ENCODE data around the gene HCN2.
"Not testable (repeated sequence)": the region's sequence is repeated elsewhere in the genome, so short reads cannot be mapped to it uniquely, and the experiment has no call there.

Gene HCN2

DNA sequence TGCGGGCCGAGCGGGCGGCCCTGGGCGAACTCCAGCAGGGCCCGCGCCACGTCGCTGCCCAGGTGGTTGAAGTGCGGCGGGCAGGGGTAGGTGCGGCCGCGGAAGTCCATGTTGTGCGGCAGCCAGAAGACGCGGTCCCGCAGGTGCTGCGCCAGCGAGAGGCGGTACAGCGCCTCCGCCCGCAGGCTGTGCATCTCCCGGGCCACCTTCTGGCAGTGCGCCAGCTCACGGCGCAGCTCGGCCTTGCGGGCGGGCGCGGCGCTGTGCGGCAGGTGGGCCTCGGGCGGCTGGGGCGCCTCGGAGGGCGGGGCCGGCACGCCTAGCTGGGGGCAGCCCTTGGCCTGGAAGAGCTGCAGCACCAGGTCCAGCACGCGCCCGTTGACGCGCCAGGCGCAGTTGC, 31.5 kb downstream of the HCN2 start:
- not testable (repeated sequence) for DNase-seq

DNA sequence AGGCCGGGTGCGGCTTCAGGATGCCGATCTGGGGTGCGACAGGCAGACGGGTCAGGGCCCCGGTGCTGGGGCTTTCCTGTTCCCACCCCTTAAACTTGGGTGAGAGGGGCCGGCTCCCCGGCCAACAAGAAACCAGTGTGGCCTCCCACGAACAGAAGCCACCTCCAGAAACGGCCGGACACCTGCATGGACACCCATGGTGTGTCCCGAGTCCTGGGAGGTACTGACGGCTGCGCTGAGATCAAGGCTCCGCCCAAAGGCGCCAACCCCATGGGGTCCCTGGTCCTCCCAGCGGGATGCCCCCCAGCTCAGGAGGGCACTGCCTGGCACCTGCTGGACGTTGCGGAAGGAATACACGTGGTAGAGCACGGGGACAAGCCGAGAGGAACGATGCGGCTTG, 32.1 kb downstream of the HCN2 start:
- no peak for DNase-seq

DNA sequence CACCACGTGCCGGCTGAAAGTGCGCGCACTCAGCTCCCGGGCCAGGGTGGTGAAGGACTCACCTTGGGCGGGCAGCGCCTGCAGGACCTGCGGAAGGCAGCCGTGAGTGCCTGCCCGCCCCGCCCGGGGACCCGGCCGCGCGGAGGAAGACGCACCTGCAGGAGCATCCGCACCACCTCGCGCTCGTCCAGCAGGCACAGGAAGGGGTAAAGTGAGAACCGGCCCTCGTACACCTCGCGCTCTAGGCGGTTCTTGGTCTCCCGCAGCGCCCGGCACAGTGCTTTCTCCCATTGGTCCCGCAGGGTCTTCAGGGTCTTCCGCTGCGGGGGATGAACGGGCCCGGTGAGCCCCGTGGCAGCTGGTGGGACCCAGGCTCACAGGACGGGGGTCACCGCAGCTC, 33.0 kb downstream of the HCN2 start:
- no peak for DNase-seq

DNA sequence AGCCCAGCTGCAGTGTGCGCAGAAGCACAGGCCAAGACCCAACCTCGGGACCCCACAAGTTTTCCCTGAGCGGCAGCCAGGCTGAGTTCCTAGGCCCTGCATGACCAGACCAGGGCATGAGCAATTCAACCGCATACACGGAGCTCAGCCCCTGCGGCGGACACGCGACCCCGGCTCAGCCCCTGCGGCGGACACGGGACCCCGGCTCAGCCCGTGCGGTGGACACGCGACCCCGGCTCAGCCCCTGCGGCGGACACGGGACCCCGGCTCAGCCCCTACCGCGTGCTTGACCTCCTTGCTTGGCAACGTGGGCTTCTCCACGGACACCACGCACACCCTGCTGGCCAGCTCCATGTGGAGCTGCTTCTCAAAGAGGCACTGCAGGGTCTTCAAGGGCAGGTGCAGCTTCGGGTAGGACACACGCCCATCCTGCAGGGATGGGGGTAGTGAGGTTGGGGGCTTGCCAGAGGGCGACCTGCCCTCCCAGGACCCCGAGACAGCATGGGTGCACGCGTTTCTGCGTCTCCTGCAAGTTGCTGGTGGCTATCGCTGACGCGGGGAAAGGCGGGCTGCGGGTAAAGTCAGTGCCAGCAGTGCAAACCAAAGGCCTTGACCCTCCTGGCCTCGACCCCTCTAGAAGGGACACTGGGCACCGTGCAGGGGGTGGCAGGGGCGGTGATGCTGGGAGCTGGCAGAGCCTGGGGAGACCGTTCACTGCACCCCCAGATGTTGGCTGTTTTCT, 33.7 kb downstream of the HCN2 start:
- no peak for DNase-seq

DNA sequence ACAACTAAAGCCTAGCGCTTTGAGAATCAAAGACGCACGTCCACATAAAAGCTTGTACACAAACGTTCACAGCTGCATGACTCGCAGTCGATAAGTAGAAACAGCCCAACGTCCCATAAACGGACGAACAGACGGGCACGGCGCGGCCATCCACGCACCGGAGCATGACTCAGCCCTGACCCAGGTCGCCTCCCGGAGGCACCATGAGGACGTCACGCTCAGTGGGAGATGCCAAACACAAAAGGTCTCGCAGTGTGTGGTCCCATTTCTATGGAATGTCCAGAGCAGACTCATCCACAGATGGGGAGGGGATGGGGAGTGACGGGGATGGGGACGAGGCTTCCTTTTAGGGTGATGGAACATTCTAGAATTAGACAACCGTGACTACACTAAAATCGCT, 34.3 kb downstream of the HCN2 start:
- no peak for DNase-seq

DNA sequence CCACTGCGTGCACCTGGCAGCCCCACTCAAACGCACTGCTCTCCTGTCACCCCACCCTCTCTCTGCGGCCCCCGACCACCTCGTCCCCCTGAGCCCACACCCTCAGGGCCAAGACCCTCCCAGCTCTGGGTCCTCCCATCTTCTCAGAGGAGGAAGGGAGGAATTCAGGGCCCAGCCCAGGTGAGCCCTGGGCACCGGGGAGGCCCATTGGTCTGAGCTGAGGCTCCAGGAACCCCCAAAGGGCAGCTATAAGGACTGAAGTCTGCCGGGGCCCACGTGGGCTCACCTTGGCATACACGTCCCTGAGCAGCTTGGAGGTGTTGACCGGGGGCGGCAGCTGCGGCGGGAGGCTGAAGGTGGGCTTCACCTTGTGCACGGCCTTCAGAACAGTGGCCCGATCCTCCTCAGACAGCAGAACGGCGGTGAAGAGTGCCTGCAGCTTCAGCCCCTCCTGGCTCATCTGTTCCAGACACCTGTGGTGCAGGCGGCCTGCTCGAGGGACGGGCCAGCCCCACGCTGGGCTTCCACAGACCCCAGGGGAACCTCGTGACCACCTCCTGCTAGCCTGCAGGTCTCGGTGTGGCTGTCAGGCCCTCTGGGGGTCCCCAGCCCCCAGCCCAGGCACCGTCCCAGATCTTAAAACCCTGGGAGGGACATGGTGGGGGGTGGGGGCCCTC, 34.9 kb downstream of the HCN2 start:
- DNase-seq, result no peak

DNA sequence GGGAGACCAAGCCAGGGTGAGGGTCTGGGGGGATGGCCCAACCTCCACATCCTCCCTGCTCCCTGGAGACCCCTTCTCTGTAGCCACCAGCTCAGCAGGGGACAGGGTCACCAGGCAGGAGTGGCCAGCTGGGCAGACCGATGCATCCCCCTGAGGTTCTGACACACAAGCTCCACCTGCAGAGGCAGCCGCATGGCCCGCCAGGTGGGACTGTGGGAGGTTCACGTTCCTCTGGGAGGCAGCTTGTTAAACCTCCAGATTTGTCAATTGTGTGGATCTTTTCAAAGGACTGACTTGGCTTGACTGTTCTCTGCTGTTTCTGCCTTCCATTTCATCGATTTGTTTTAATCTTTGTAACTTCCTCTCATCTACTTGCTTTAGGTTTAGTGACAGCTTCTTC, 35.6 kb downstream of the HCN2 start:
- no peak for DNase-seq

DNA sequence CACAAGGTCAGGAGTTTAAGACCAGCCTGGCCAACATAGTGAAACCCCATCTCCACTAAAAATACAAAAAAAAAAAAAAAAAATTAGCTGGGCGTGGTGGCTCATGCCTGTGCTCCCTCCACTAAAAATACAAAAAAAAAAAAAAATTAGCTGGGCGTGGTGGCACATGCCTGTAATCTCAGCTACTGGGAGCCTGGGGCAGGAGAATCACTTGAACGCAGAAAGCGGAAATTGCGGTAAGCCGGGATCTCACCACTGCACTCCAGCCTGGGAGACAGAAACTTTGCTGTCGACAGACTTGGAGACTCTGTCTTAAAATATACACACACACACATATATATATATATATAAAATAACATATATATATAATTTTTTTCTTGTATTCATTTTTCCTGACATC, 36.9 kb downstream of the HCN2 start:
- not testable (repeated sequence) for DNase-seq

DNA sequence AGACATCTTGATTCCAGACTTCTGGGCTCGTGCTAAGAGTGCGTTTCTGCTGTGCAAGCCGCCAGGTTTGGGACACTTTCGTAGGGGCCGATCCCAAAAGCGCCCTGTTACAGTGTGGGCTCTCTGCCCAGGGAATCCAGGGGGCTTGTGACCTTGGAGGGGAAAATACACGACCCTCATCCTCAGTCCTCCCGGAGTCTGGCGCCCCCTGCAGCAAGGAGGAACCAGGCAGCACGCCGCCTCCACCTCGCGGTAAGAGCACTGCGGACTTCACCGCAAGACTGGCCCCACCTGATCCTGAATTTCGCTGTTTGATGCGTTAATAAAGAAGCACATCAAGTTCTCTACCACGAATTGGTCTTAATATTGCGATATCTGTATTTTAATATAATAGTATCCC, 38.5 kb downstream of the HCN2 start:
- no peak for DNase-seq

DNA sequence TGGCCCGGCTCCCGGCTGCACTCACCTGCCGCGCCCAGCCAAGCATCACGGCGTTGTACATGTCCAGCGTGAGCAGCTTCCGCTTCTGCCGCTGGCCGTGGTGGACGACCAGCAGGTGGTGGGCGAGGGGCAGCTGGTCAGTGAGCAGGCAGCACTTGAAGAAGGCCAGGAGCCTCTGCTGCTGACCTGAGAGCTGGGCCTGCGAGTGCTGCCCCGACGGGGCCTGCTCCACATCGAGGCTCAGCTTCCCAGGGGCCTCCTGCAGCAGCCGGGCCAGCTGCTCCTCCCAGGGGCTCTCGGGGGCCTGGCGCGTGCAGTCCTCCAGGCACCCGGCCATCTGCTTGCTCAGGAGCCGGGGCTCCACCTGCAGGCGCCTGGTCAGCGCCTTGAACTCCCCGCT, 39.8 kb downstream of the HCN2 start:
- not testable (repeated sequence) for DNase-seq

DNA sequence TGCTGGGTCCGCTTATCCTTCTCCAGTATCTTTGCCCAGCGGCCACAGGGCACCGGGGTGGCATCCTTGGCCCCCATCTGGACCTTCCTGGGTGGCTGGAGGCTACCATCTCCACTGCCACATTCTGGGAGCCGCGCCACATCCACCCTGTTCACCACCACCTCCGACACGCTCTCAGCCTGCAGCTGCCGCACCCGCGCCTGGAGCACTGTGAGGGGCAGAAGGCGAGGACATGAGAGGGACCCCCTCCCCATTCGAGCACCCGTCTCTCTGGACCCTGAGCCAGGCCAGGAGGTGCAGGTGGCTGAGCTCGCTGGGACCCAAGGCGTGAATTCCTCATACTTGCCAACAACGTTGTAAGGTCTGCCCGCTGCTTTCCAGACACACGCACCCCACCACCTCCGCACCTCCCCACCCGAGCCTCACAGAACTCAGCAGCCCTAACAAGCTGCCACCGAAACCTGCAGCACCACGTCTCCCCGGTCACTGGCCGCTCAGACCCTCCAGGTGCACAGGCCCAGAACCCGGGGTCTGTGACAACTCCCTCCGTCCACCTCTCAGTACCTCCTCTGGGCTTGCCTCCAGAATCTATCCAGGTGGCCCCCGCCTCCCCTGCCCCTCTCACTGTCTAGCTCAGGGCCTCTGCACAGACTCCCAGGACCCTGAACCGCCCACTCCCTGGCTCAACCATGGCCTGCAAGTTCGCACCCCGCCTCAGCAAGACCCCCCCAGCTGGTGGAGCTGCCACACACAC, 40.5 kb downstream of the HCN2 start:
- DNase-seq, result no peak

DNA sequence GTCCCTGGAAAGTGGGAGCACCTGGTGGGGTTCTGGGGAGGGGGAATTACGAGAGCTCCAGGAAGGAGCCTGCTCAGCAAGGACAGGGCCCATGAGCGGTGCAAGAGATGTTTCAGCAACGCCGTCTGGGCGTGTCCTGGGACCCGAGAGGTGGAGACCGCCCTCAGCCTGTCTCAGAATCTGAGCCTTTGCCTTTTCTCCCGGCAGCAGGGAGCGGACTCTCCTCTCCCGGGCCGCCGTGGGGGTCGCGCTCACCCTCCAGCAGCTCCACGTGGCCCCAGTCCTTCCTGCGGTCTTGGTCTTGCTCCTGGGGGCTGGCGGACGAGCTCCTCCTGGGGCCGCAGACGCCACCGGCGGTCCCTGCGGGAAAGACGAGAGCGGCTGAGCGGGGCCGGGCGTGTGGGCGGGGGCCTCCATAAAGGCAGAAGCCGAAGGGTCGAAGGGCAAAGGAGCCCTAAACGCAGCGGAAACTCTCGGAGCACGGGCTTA, 42.9 kb downstream of the HCN2 start:
- no peak for DNase-seq

DNA sequence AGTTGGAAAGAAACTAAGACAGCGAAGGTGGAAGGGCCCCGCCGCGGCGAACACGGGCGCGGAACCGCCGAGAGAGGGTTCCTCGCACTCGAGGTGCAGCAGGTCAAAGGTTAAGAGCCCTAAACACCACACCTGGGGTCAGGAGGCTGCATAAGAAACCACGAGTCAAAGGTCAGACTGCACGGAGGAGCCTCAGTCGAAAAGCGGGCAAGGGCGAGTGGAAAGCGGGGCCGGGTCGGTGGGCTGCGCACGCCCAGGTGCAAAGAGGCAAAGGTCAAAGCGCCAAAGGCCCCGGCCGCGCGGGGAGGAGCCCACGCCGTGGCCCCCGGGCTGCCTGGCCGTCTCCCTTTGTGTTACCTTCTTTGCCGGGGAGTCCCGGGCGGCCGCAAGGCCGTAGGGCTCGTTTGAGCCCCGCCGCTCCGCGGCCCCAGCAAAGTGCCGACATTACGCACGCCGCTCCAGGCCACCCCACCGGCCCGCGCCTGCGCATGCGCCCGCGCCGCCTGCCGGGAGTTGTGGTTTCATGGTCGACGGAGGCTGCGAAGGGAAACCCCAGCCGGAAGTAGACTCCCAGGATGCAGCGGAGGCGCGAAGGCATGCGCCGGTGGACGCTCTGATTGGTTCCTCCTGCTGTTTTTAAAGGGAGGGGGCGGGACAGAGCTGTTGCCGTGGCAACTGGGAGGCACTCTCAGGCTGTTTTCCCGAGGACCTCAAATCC, 43.5 kb downstream of the HCN2 start, which contains the start of gene POLRMT:
Gene POLRMT, minus strand, starts transcription at position 470 of the 718 bp plus-strand sequence. Its CDS starts 25 bp downstream, at position 445.
- peak; percentile 97 for DNase-seq

DNA sequence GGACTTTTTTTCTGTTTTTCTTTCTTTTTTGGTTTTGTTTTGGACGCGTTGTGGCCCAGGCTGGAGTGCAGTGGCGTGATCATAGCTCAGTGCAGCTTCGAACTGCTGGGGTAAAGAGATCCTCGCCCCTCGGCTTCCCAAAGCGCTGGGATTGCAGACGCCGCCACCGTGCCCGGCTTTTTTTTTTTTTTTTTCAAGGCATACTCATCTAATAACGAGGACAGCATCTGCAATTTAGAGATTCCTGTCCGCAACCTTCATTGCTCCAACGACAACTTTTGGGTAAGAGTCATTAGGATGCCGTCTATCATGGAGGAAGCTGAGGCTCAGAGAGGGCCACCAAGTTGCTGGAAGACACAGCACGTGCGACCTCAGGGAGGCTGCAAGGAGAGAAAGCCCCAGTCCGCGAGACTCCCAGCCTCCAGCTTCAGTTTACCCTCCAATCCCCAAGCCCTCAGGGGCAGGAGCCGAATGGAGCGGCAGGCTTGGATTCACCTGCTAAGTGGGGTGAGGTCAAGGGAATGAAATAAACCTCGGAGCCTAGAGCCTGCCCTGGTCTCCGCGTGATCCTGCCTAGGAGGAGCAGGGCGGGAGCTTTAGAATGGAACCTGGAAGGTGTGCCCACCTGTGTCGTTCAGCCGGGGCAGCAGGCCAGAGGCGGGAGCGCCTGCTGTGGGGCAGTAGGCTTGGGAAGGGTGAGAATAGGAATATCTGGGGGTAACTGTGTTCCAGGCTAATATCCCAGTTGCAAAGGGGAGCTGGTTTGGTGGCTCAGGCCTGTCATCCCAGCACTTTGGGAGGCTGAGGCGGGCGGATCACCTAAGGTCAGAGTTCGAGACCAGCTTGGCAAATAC, 44.3 kb downstream of the HCN2 start:
- no peak for DNase-seq

DNA sequence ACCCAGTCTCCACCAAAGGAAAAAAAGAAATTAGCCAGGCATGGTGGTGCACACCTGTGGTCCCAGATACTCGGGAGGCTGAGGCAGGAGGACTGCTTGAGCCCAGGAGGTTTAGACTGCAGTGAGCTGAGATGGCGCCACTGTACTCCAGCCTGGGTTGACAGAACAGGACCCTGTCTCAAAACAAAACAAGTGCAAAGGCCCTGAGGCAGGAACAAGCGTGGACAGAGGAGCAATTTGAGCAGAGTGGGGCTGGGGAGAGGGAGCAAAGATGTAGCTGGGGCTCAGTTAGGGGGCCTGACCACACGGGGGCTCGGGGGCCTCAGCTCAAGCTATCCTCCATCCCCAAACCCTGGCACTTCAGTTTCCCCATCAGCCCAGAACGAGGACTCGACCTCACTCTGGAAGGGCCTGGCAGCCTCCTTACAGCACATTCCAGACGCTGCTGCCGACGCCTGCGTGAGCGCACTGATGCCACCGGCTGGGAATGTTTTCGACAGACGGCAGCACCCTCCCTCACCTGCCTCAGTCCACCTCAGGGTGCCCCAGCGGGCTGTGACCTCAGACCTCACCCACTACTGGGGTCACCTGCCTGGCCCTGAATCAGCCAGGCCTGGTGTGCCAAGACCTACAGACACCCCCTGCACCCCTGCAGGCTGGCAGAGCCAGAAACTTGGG, 45.4 kb downstream of the HCN2 start:
- DNase-seq, result no peak

DNA sequence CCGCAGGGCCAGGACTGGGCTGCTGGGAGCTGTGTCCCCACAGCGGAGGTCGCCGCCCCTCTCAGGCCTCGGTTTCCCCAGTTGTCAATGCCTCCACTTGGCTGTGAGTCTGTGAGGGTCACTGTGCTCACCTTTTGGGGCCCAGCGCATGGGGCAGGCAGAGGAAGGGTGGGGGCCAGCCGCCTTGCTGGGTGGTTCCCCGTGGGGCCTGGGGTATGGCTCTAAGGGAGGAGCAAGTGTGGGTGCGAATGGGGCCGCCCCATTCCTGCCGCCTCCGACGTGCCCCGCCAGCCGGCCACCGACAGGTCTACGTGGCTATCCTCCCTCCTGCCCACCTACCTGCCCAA, 49.2 kb downstream of the HCN2 start:
- DNase-seq, result no peak

DNA sequence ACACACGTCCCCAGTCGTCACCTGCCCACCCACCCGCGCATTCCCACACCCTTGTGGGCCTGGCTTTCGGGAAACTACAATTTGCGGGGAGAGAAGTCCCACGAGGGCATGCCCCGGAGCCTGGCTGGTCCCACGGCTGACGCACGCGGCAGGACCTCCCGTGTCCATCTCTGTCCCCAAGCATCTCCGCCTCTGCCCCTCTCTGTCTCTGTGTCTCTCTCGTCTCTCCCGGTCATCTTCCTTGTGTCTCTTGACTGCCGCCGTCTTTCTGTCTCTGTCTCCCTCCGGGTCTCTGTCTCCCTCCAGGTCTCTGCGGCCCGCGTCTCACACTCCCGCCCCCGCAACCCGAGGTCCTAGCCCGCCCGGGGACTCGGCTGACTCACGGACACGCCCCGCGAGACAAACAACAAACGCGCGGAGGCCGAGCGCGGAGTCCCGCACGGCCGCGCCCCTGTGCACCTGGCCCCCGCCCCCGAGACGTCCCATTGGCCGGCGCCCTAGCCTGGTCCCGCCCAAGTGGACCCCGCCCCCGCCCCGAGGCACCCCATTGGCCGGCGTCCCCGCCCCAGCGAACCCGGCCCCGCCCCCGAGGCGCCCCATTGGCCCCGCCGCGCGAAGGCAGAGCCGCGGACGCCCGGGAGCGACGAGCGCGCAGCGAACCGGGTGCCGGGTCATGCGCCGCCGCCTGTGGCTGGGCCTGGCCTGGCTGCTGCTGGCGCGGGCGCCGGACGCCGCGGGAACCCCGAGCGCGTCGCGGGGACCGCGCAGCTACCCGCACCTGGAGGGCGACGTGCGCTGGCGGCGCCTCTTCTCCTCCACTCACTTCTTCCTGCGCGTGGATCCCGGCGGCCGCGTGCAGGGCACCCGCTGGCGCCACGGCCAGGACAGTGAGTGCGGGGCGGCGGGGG, 49.8 kb downstream of the HCN2 start, which contains the start of gene FGF22:
Gene FGF22, plus strand, starts transcription at position 627 of the 908 bp plus-strand sequence. Its CDS starts 47 bp downstream, at position 674.
- DNase-seq, result peak; percentile 90

DNA sequence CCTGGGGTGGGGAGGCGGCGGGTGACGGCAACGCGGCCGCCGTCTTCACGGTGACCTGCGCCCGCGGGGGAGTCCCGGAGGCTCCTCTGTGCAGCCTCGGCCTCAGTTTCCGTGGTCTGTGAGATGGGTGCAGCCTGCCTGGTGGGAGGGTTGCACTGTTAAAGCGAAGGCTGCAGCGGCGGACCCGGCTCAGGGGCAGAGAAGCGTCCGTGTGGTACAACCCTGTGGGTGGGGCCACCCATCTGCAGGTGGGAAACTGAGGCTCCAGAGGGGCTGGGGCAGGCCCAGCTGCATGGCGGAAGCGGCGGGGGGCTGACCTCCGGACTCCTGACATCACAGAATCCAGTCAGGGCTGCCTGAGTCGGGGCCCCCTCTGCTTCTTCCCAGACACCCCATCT, 50.5 kb downstream of the HCN2 start:
- DNase-seq, result no peak

DNA sequence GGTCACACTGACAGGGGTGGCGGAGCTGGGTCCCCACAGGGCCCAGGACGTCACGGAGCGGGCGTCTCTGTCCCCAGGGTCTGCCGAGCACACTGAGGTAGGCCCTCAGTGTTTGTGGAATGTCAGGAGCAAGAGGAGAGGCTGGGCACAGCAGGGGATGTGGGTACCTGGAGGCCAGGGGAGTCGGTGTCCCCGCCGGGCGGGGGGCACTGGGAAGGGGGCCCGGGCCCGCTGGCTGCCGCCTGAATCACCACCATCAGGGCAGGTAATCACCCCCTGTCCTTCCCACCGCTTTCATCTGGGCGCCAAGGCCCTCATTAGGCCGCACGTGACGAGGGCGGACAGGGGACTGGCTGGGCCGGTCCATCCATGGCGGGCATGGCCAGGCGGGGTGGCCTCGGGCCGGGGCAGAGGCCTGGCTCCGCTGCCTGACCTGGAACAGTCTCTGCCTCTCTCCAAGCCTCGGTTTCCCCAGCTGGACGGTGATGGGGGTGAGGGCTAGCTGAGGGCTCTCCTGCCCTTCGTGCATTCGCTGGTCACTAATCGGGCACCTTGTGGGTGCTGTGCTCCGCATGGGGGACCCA, 51.0 kb downstream of the HCN2 start:
- no peak for DNase-seq

DNA sequence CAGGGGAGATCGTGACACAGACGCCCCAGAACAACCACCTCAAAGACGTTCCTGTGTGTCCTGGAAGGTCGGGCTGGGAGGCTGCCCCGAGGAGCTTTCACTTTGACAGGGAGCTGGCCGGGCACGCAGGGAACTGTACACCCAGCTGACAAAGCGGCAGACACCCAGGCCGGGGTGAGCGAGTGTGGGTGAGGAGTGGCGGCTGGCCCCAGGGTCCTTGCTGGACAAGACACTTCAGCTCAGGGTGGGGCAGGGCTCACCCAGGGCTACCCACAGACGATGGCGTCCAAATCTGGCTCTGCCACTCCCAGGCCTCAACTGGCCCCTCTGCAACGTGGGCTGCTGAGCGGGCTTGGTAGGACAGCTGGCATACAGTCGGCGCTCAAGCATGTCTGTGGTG, 52.0 kb downstream of the HCN2 start:
- no peak for DNase-seq

Measured in central memory CD4-positive, alpha-beta T cell (primary cell).